GM18499 (cell line): ENCODE results near the gene BCL3.
"Not testable (repeated sequence)": the region's sequence is repeated elsewhere in the genome, so short reads cannot be mapped to it uniquely, and the experiment has no call there.

Source experiments
- ATAC-seq: cut with Tn5 transposase; IDR thresholded peaks from one replicate; pipeline ENCODE4 v1.9.1; 2021; ENCODE audit warnings: moderate number of reproducible peaks; ENCODE audit not compliant: insufficient read depth, unreplicated experiment

The BCL3 gene

GRCh38 chr19:44748426-44749254 lies at the start of gene BCL3:
TSS of gene BCL3 (plus strand) at chr19:44748708. CDS start at chr19:44748791, 83 bp downstream.
- no peak for ATAC-seq

GRCh38 chr19:44700547-44700946 lies 48.0 kb upstream of the BCL3 start:
- no peak for ATAC-seq

GRCh38 chr19:44701228-44701627 lies 47.3 kb upstream of the BCL3 start:
- ATAC-seq: no peak

GRCh38 chr19:44702551-44703176 lies 45.8 kb upstream of the BCL3 start:
- ATAC-seq: no peak

- ATAC-seq: no peak
Measured at GRCh38 chr19:44703336-44704078, 45.0 kb upstream of the BCL3 start.

GRCh38 chr19:44704982-44705381 lies 43.5 kb upstream of the BCL3 start:
- no peak for ATAC-seq

GRCh38 chr19:44705502-44706010 lies 43.0 kb upstream of the BCL3 start:
- ATAC-seq: no peak

- ATAC-seq: no peak
Measured at GRCh38 chr19:44706506-44707236, 41.8 kb upstream of the BCL3 start.

- no peak for ATAC-seq
Measured at GRCh38 chr19:44707794-44708193, 40.7 kb upstream of the BCL3 start.

- ATAC-seq: no peak
Measured at GRCh38 chr19:44708940-44709339, 39.6 kb upstream of the BCL3 start.

GRCh38 chr19:44709434-44710266 lies 38.9 kb upstream of the BCL3 start:
- ATAC-seq: not testable (repeated sequence)

- ATAC-seq: no peak
Measured at GRCh38 chr19:44710483-44710882, 38.0 kb upstream of the BCL3 start.

- no peak for ATAC-seq
Measured at GRCh38 chr19:44712864-44713515, 35.5 kb upstream of the BCL3 start.

GRCh38 chr19:44714597-44715169 lies 33.8 kb upstream of the BCL3 start:
- ATAC-seq: no peak

GRCh38 chr19:44717603-44718002 lies 30.9 kb upstream of the BCL3 start:
- no peak for ATAC-seq

- ATAC-seq: no peak
Measured at GRCh38 chr19:44718441-44719261, 29.9 kb upstream of the BCL3 start.

GRCh38 chr19:44719262-44719701 lies 29.2 kb upstream of the BCL3 start:
- ATAC-seq: no peak

- ATAC-seq: not testable (repeated sequence)
Measured at GRCh38 chr19:44720396-44720795, 28.1 kb upstream of the BCL3 start.
